ENCODE measurements around the gene SPAG4.
A peak's percentile ranks its signal among the peaks of the same experiment; 100 is the strongest.

SPAG4 gene

GRCh38 chr20:35597186-35597585 lies 18.4 kb upstream of the SPAG4 start:
- FAIRE-seq (no peak), DNase-seq (ENCODE audit: insufficient read length, low spot score) (no peak)
- no peak for TF ChIP-seq POLR2AphosphoS5 (IDR thresholded peaks at IDR 0.05; ENCODE audit: low read depth, low read length)
- no peak for TF ChIP-seq SPI1 (IDR thresholded peaks at IDR 0.05; ENCODE audit: low read depth, low read length)
- no peak for TF ChIP-seq POU2F2 (IDR thresholded peaks at IDR 0.05; ENCODE audit: low read depth, low read length)
- no peak for TF ChIP-seq PAX5 (IDR thresholded peaks at IDR 0.05; ENCODE audit: insufficient read depth, low read length, severe bottlenecking)
- no peak for TF ChIP-seq TAF1 (IDR thresholded peaks at IDR 0.05; ENCODE audit: low read depth, low read length)
- no peak for TF ChIP-seq POLR2A (IDR thresholded peaks at IDR 0.05; ENCODE audit: low read depth, low read length)

DNA sequence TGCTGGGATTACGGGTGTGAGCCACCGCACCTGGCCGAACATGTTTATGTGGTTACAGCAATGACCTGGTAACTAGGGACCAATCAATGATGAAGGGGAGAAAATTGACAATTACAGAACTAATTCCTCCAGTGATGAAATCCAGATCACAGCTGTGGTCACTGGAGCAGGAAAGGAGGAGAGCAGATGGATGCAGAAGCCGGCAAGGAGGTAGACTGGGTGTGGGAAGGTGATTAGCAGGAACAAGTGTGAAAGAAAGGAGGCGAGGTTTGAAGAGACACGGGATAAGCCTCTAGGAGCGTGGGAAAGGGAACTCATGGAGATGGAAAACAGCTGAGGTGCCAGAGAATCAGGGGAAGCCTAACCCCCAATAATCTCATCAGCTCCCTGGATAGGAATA lies 17.2 kb upstream of the SPAG4 start:
- TF ChIP-seq POU2F2 (IDR thresholded peaks at IDR 0.05; ENCODE audit: low read depth, low read length) (no peak), TAF1 (IDR thresholded peaks at IDR 0.05; ENCODE audit: low read depth, low read length) (no peak), SPI1 (IDR thresholded peaks at IDR 0.05; ENCODE audit: low read depth, low read length) (no peak), POLR2AphosphoS5 (IDR thresholded peaks at IDR 0.05; ENCODE audit: low read depth, low read length) (no peak), PAX5 (IDR thresholded peaks at IDR 0.05; ENCODE audit: insufficient read depth, low read length, severe bottlenecking) (no peak), POLR2A (IDR thresholded peaks at IDR 0.05; ENCODE audit: low read depth, low read length) (no peak)
- FAIRE-seq: no peak
- no peak for DNase-seq (ENCODE audit: insufficient read length, low spot score)

- DNase-seq (ENCODE audit: insufficient read length, low spot score) (no peak), FAIRE-seq (no peak)
- TF ChIP-seq SPI1 (IDR thresholded peaks at IDR 0.05; ENCODE audit: low read depth, low read length) (no peak), TAF1 (IDR thresholded peaks at IDR 0.05; ENCODE audit: low read depth, low read length) (no peak), POU2F2 (IDR thresholded peaks at IDR 0.05; ENCODE audit: low read depth, low read length) (no peak), POLR2AphosphoS5 (IDR thresholded peaks at IDR 0.05; ENCODE audit: low read depth, low read length) (no peak), POLR2A (IDR thresholded peaks at IDR 0.05; ENCODE audit: low read depth, low read length) (no peak), PAX5 (IDR thresholded peaks at IDR 0.05; ENCODE audit: insufficient read depth, low read length, severe bottlenecking) (no peak)
Observed at GRCh38 chr20:35598899-35599775, 16.5 kb upstream of the SPAG4 start.

GRCh38 chr20:35599776-35600120 lies 15.9 kb upstream of the SPAG4 start:
- TF ChIP-seq POU2F2 (IDR thresholded peaks at IDR 0.05; ENCODE audit: low read depth, low read length): no peak
- TF ChIP-seq POLR2AphosphoS5 (IDR thresholded peaks at IDR 0.05; ENCODE audit: low read depth, low read length): no peak
- TF ChIP-seq TAF1 (IDR thresholded peaks at IDR 0.05; ENCODE audit: low read depth, low read length): no peak
- TF ChIP-seq SPI1 (IDR thresholded peaks at IDR 0.05; ENCODE audit: low read depth, low read length): no peak
- TF ChIP-seq PAX5 (IDR thresholded peaks at IDR 0.05; ENCODE audit: insufficient read depth, low read length, severe bottlenecking): no peak
- TF ChIP-seq POLR2A (IDR thresholded peaks at IDR 0.05; ENCODE audit: low read depth, low read length): no peak
- DNase-seq (ENCODE audit: insufficient read length, low spot score): no peak
- FAIRE-seq: no peak

- no peak for TF ChIP-seq POLR2A (IDR thresholded peaks at IDR 0.05; ENCODE audit: low read depth, low read length)
- TF ChIP-seq TAF1 (IDR thresholded peaks at IDR 0.05; ENCODE audit: low read depth, low read length): no peak
- TF ChIP-seq SPI1 (IDR thresholded peaks at IDR 0.05; ENCODE audit: low read depth, low read length): no peak
- TF ChIP-seq POLR2AphosphoS5 (IDR thresholded peaks at IDR 0.05; ENCODE audit: low read depth, low read length): no peak
- no peak for TF ChIP-seq POU2F2 (IDR thresholded peaks at IDR 0.05; ENCODE audit: low read depth, low read length)
- TF ChIP-seq PAX5 (IDR thresholded peaks at IDR 0.05; ENCODE audit: insufficient read depth, low read length, severe bottlenecking): no peak
- FAIRE-seq (no peak), DNase-seq (ENCODE audit: insufficient read length, low spot score) (no peak)
Observed at GRCh38 chr20:35600176-35600992, 15.2 kb upstream of the SPAG4 start.

DNA sequence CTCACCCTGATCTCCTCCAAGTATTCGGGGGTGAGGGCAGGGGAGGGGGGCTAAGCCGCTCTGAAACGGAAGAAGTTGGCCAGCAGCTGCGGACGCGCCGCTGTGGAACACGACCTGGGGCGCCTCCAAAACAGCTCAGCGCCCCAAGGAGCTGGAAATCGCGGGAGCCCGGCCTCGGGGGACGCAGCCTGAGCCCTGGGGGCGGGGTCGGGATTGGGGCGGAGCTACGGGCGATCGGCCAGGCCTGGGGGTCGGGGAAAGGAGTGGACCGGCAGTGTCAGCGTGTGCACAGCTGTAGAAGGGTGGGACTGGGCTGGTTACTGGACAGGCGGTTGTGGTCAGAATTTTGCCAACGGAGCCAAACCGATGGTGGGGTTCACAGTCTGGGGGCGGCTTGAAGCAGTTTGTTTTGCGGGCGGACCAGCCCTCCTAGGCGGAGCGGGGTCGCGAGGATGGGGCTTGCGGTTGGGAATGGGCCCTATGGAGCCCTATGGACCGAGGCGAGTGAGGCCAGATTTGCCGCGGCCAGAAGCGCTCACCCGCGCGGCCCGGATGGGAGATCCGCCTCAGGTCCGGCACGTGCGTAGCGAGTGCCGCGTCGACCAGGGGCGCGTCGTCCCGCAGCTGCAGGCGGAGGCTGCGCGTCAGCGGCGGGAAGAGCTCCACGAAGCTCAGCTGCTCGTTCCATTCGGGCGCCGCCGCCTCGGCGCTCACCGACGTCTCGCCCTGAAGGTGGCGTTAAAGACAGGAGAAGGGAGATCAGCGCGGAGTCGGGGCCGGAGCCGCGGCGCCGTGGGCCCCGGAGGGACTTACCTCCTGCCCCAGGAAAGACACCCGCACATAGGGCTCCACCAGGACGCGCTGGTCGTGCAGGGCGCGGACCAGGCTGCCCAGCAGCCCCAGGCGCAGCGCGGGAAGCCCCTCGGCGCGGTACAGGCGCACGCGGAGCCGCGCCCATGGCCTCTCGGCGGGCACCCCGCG lies 14.3 kb upstream of the SPAG4 start:
- TF ChIP-seq POLR2AphosphoS5 (IDR thresholded peaks at IDR 0.05; ENCODE audit: low read depth, low read length) (no peak), TAF1 (IDR thresholded peaks at IDR 0.05; ENCODE audit: low read depth, low read length) (no peak), POU2F2 (IDR thresholded peaks at IDR 0.05; ENCODE audit: low read depth, low read length) (no peak), SPI1 (IDR thresholded peaks at IDR 0.05; ENCODE audit: low read depth, low read length) (no peak), POLR2A (IDR thresholded peaks at IDR 0.05; ENCODE audit: low read depth, low read length) (no peak), PAX5 (IDR thresholded peaks at IDR 0.05; ENCODE audit: insufficient read depth, low read length, severe bottlenecking) (no peak)
- DNase-seq (ENCODE audit: insufficient read length, low spot score) (peak; percentile 82), FAIRE-seq (peak; percentile 97)

GRCh38 chr20:35601990-35602389 lies 13.6 kb upstream of the SPAG4 start:
- TF ChIP-seq SPI1 (IDR thresholded peaks at IDR 0.05; ENCODE audit: low read depth, low read length) (no peak), POLR2AphosphoS5 (IDR thresholded peaks at IDR 0.05; ENCODE audit: low read depth, low read length) (no peak), POLR2A (IDR thresholded peaks at IDR 0.05; ENCODE audit: low read depth, low read length) (no peak), TAF1 (IDR thresholded peaks at IDR 0.05; ENCODE audit: low read depth, low read length) (no peak), POU2F2 (IDR thresholded peaks at IDR 0.05; ENCODE audit: low read depth, low read length) (no peak), PAX5 (IDR thresholded peaks at IDR 0.05; ENCODE audit: insufficient read depth, low read length, severe bottlenecking) (no peak)
- FAIRE-seq: no peak
- DNase-seq (ENCODE audit: insufficient read length, low spot score): no peak

- TF ChIP-seq POLR2AphosphoS5 (IDR thresholded peaks at IDR 0.05; ENCODE audit: low read depth, low read length) (no peak), PAX5 (IDR thresholded peaks at IDR 0.05; ENCODE audit: insufficient read depth, low read length, severe bottlenecking) (no peak), SPI1 (IDR thresholded peaks at IDR 0.05; ENCODE audit: low read depth, low read length) (no peak), TAF1 (IDR thresholded peaks at IDR 0.05; ENCODE audit: low read depth, low read length) (no peak), POLR2A (IDR thresholded peaks at IDR 0.05; ENCODE audit: low read depth, low read length) (no peak), POU2F2 (IDR thresholded peaks at IDR 0.05; ENCODE audit: low read depth, low read length) (no peak)
- DNase-seq (ENCODE audit: insufficient read length, low spot score) (no peak), FAIRE-seq (no peak)
Observed at GRCh38 chr20:35602851-35603495, 12.7 kb upstream of the SPAG4 start.

All from GM12891 (cell line).